ES-I3 (cell line): ENCODE measurements around the gene CNRIP1.
"Not testable (repeated sequence)": the region's sequence is repeated elsewhere in the genome, so short reads cannot be mapped to it uniquely, and the experiment has no call there.

ENCODE experiments used
- H3K36me3 ChIP-seq: 2 replicates; pipeline ENCODE4 v1.6.1; 2013; ENCODE audit warnings: mild to moderate bottlenecking, low read length, control low read depth, moderate library complexity; ENCODE audit not compliant: insufficient read depth
- H3K4me1 ChIP-seq: 2 replicates; pipeline ENCODE4 v1.6.1; 2013; ENCODE audit warnings: mild to moderate bottlenecking, control low read depth, low read length; ENCODE audit not compliant: insufficient read depth
- H3K9ac ChIP-seq: 2 replicates; pipeline ENCODE4 v1.6.1; 2013; ENCODE audit warnings: low read depth, mild to moderate bottlenecking, low read length, moderate library complexity
- H3K9me3 ChIP-seq: 2 replicates; pipeline ENCODE4 v1.6.1; 2013; ENCODE audit warnings: mild to moderate bottlenecking, low read length, moderate library complexity; ENCODE audit not compliant: control insufficient read depth, insufficient read depth

Gene CNRIP1

DNA sequence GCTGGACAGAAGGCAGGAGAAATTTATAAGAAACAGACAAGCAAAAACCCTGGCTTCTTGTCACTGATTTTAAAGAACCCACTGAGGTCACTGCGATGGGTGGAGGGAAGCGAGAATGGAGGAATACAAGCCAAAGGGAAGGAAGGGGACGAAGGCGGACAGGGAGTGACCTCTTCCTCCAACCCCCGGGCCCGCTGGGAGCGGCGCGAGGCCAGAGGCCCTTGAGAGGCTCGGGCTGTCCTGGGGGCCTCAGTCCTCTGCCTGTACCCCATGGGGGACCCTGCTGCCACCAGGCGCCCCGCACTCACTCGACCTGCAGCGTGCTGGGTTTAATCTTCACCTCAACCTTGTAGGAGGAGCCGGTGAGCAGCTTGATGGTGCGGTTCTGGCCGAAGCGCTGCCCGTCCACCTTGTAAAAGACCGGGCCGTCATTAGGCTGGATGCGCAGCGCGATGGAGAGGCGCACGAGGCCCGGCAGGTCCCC is 793 bp downstream of the CNRIP1 start:
- Histone ChIP-seq H3K36me3 (no peaks in the 10 kb centered on the region), H3K9me3 (no peaks in the 10 kb centered on the region; the same call in 1 of the 2 replicates), H3K9ac (peak overlapping the region; percentile 71), H3K4me1 (no peaks in the 10 kb centered on the region)

DNA sequence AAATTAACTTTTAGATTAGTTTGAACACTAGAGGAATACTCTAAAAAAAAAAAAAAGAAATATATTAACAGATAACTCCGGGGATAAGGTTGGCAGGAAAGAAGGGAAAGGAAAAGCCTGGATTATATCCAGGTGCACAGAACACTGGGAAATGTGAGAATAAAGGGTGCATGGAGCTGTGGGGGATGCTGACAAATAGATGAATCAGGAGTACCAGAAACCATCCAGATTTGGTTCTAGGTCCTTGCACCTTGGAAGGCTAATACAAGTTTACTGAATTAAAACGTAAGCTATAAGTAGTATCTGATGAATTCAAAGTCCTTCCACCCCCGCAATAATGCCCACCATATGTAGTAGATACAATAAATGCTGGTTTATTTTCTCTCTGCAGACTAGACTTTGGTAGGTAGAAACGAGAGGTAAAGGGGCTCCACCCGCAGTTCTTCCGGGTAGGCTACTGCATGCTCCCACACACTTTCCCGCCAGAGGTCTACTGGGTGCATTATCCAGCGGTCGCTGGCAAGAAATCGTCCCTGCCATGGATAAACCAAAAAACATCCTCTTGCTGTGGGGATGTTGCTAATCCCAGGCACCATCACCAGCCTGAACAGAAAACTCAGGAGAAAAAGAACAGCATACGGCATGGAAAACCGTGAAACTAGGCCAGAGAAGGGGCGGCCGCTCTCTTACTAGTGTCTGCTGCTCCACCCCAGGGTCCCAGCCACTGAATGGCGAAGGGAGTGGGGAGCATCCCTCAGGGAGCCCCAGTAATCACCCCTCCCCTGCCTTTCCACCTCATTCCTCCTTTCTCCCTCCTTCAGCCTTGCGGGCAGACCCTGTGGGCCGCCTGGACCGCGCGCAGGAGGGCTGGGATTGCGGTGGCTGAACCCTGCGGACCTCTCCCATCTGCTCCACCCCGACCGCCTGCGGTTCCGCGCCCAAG is 1.5 kb downstream of the CNRIP1 start:
- H3K4me1 ChIP-seq, result no peaks in the 10 kb centered on the region
- H3K36me3 ChIP-seq, result no peaks in the 10 kb centered on the region
- peak overlapping the region; percentile 71 for H3K9ac ChIP-seq
- H3K9me3 ChIP-seq, result no peaks in the 10 kb centered on the region; the same call in 1 of the 2 replicates

DNA sequence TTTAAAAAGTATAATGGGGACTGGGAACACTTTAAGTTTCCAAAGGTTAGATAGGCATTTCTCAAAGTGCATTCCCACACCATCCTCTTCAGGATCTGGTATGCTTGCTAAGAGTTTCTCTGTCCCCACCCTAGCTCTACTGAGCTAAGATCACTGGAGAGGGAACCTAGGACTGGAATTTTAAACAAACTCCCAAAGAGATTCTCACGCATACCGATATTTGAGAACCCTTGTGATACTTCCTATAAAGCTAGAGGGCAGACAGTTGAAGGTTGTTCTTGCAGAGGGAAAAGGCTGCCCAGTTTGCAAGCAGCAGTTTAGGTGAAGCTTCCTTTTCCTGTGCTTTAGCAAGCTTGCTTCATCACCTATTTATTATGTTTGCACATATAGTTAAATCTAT is 3.6 kb downstream of the CNRIP1 start:
- Histone ChIP-seq H3K4me1 (no peaks in the 10 kb centered on the region), H3K36me3 (no peaks in the 10 kb centered on the region), H3K9ac (no peak overlapping the region), H3K9me3 (no peaks in the 10 kb centered on the region; the same call in 1 of the 2 replicates)

DNA sequence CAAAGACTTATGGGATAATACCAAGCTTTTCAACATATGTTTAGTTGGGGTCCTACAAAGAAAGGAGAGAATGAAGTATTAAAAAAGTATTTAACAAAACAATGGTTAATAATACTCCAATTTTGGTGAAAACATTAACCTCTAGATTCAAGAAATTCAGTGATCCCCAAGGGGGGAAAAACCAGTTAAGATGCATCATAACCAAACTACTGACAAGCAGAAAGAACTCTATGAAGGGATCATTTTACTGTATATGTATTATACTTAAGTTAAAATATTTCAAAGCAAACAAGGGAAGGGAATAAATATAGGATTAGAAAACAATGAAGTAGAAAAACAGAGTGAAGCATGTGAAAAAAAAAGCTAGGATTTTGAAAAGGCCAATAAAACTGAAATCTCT is 8.7 kb downstream of the CNRIP1 start:
- Histone ChIP-seq H3K9me3 (no peaks in the 10 kb centered on the region), H3K9ac (no peak overlapping the region), H3K36me3 (no peaks in the 10 kb centered on the region), H3K4me1 (no peaks in the 10 kb centered on the region)

DNA sequence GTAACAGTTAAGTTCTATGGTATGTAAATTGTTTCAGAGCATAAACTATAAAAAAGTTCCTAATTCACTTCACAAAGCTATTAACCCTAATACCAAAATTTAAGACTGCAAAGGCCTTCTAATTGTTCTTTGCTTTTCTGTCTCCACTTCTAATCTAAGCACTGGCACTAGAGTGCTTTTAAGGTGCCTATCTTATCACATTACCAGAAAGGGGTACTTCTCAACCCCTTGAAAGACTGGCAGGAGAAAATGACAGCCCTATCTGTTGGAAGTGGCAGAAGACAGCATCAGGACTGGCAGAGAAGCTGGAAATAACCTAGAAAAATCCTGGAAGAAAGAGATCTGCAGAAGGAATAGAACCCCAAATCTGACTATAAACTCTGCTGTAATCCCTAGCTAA is 10.3 kb downstream of the CNRIP1 start:
- H3K9me3 ChIP-seq, result no peaks in the 10 kb centered on the region
- H3K9ac ChIP-seq, result no peak overlapping the region
- no peaks in the 10 kb centered on the region for H3K4me1 ChIP-seq
- H3K36me3 ChIP-seq, result no peaks in the 10 kb centered on the region

DNA sequence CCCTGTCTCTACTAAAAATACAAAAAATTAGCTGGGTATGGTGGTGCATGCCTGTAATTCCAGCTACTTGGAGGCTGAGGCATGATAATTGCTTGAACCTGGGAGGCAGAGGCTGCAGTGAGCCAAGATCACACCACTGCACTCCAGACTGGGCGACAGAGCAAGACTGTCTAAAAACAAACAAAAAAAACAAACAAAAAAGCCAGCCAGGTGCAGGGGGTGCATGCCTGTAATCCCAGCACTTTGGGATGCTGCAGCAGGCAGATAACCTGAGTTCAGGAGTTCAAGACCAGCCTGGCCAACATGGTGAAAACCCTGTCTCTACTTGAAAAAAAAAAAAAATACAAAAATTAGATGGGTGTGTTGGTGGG is 15.9 kb downstream of the CNRIP1 start:
- not testable (repeated sequence) for H3K4me1 ChIP-seq, H3K36me3 ChIP-seq

DNA sequence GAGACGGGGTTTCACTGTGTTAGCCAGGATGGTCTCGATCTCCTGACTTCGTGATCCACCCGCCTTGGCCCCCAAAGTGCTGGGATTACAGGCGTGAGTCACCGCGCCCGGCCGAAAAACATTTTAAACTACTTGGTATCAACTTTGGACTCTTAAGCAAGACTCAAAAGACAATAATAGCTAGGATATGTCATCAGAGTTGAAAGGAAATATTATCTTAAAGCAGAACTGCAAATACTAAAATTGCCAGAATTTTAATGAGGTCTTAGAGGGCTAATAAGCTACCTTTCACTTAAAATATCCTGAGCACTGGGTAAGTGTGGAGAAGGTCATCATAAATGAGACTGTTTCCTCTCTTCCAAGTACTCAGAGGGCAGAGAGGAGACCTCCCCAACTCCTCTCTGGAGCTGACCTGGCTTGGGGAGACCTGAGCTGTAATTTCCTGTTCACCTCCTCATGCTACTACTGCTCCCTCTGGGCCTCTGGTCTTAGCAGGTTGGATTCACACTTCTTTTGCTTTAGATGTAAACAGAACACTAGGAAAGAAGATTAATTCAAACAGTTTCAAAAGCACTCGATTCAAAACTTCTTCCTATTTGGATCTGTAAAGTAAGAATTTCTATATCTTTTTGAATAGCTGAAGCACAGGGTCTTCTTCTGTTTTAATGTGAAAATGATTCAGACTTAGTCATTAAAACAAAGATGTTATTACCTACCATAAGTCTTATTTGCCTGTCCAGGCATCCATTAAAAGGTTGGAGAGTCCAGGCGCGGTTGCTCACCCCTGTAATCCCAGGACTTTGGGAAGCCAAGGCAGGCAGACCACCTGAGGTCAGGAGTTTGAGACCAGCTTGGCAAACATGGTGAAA is 16.5 kb downstream of the CNRIP1 start:
- no peaks in the 10 kb centered on the region for H3K4me1 ChIP-seq
- no peak overlapping the region for H3K9ac ChIP-seq
- no peaks in the 10 kb centered on the region for H3K9me3 ChIP-seq
- no peaks in the 10 kb centered on the region for H3K36me3 ChIP-seq

More for the DNA sequence above, 15.9 kb downstream of the CNRIP1 start:
- not testable (repeated sequence) for H3K9me3 ChIP-seq, H3K9ac ChIP-seq

DNA sequence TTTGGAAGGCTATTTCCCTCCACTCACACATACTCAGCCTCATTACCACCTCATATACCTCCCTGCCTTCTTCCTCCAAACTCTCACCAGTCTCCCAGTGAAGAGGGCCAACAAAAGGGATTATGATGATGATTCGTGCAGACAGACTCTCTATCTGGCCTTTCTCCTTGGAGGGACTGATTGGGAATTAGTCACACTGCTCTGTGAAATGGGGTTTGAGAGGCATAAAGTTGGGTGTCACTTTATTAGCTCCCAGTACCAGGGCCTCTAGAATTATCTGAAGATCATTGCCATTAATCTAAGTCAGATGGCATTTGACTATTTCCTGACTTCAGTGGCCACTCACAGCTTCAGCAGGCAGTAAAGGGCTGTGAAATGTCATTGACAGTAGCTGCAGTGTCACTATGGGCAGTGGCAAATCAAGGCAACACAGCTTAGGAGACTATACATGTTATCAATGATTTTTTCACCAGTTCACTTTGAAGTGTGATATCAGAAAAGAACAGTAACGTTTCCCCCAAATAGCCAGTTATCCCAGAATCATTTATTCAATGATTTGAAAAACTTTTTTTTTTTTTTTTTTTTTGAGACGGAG is 17.4 kb downstream of the CNRIP1 start:
- no peaks in the 10 kb centered on the region for H3K4me1 ChIP-seq
- H3K9me3 ChIP-seq, result no peaks in the 10 kb centered on the region
- H3K9ac ChIP-seq, result no peak overlapping the region
- no peaks in the 10 kb centered on the region for H3K36me3 ChIP-seq

DNA sequence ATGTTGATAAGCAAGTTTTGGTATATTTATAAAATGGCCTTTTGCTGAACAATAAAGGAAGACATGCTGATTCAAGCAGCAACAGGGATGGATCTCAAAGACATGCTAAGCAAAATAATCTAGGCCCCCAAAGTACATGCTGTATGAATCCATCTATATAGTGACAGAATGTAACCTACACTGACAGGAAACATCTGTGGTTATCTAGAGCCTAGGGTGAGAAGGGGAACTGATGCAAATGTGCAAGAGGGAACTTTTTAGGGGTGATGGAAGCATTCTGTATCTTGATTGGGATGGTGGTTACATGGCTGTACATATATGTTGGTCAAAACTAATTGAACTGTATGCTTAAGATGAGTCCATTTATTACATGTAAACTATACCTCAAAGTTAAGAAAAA is 24.2 kb downstream of the CNRIP1 start:
- no peaks in the 10 kb centered on the region for H3K9me3 ChIP-seq
- no peaks in the 10 kb centered on the region for H3K4me1 ChIP-seq
- no peaks in the 10 kb centered on the region for H3K36me3 ChIP-seq
- no peak overlapping the region for H3K9ac ChIP-seq

DNA sequence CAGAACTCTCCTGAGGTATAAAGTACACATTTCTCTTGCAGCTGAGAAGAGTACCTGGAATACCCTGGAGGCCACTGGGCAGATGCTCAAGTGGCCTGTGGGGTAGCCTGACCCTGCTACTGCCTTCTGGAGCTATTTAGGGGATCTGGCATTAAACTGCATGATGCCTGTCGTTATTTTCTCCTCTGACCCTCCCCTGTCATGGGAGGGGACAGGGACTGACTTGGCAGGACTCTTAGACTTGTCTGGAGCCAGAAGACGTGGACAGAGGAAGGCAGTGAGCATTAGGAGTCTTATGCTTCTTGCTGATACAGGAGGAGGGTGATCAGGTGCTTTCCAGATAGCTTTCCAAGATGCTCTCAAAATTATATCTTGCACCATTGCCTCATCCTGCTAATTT is 24.8 kb downstream of the CNRIP1 start:
- Histone ChIP-seq H3K9me3 (no peaks in the 10 kb centered on the region), H3K36me3 (no peaks in the 10 kb centered on the region), H3K9ac (no peak overlapping the region)

DNA sequence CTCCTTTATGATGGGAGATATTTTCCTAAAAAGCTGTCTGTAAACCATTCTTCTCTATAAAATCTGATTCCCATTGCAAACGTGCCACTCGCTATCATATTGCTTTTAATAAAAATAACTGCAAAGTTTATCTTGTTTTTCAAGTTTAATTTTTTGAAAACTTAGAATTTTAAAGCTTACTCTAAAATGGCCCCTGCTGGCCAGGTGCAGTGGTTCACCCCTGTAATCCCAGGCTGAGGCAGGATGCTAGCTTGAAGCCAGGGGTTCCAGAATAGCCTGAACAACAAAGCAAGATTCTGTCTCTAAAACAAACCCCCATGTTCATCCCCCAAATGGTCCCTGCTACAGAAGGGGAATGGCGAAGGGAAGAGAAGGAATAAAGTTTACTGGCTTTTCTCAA is 25.6 kb downstream of the CNRIP1 start:
- Histone ChIP-seq H3K9ac (no peak overlapping the region), H3K4me1 (no peaks in the 10 kb centered on the region), H3K36me3 (no peaks in the 10 kb centered on the region), H3K9me3 (no peaks in the 10 kb centered on the region)

More for the DNA sequence above, 24.8 kb downstream of the CNRIP1 start:
- no peaks in the 10 kb centered on the region for H3K4me1 ChIP-seq

DNA sequence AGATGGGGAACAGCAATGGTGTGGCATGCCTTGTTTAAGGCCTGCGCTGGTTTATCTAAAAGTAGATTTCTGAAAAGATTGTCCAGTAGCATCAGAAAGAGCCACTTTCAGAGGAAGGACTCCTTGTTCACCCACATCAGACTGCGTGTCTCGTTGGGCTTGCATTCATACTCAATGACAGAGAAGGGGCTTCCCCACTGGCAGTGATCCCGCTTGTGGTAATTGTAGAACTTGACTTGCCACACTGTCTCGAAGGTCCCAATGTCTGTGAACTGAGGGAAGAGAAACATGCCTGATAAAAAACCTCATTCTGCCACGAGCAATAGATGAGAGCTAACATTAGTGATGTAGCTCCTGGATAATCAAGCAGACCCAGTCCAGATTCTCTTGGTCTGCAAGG is 26.0 kb downstream of the CNRIP1 start:
- no peak overlapping the region for H3K9ac ChIP-seq
- H3K4me1 ChIP-seq, result no peaks in the 10 kb centered on the region
- no peaks in the 10 kb centered on the region for H3K9me3 ChIP-seq
- H3K36me3 ChIP-seq, result no peaks in the 10 kb centered on the region

DNA sequence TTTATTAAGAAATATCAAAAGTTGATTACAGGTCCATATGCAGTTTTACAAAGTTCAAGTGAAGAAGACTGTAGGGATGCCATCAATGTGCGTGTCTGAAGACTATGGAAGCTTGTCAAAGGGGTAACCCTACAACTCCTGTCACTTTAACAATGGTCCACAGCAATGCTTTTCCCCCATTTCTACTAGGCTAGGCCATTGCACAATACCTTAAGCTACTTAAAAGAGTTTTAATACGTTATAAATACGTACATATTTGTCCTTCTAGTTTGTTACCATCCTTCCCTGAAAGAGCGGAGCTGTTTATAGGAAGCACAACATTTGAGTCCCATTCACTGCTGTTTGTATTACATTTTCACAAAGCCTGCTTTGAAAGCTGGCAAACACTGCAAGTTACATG is 26.7 kb downstream of the CNRIP1 start:
- no peaks in the 10 kb centered on the region for H3K36me3 ChIP-seq
- H3K4me1 ChIP-seq, result no peaks in the 10 kb centered on the region
- H3K9me3 ChIP-seq, result no peaks in the 10 kb centered on the region
- no peak overlapping the region for H3K9ac ChIP-seq

DNA sequence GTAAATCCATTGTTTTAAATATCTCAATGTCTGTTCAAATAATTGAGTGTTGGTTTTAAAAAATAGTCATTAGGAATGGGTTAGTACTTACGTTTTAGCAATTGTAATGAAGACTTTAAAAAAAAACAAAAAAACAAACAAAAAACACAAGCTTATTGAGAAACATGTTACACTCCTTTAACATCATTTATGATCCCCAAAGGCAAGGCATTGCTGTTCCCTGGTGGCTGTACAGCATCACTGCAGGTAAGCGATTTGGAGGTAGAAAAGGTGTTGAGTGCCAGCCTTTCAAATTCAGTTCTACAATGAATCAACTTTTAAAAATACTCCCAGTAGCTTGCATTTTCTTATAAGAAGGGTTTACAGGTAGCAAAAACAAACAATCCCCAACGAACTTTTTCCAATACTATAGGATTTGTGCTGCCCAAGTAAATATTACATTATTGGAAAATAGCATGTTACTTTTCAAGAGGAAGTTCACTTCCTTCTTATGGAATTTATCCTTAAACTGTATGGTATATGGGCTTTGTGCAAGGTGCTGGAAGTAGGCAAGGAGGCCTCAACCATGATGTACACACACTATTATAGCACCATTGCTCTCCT is 27.5 kb downstream of the CNRIP1 start:
- Histone ChIP-seq H3K9ac (no peak overlapping the region), H3K9me3 (no peaks in the 10 kb centered on the region), H3K36me3 (no peaks in the 10 kb centered on the region), H3K4me1 (no peaks in the 10 kb centered on the region)
